HG03095 (cell line): ENCODE data around the gene BTD.
A peak's percentile ranks its signal among the peaks of the same experiment; 100 is the strongest.
"Not testable (repeated sequence)": the region's sequence is repeated elsewhere in the genome, so short reads cannot be mapped to it uniquely, and the experiment has no call there.

Experiments used
- ATAC-seq: cut with Tn5 transposase; IDR thresholded peaks from one replicate; pipeline ENCODE4 v1.9.1; 2021; ENCODE audit warnings: moderate library complexity; ENCODE audit not compliant: unreplicated experiment

Gene BTD

DNA sequence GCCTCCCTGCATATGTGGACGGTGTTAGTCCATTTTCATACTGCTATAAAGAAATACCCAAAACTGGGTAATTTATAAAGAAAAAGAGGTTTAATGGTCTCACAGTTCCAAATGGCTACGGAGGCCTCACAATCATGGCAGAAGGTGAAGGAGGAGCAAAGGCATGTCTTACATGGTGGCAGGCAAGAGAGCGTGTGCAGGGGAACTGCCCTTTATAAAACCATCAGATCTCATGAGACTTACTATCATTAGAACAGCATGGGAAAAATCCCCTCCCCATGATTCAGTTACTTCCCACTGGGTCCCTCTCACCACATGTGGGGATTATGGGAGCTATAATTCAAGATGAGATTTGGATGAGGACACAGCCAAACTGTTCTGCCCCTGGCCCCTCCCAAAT lies 1.3 kb downstream of the BTD start:
- not testable (repeated sequence) for ATAC-seq

DNA sequence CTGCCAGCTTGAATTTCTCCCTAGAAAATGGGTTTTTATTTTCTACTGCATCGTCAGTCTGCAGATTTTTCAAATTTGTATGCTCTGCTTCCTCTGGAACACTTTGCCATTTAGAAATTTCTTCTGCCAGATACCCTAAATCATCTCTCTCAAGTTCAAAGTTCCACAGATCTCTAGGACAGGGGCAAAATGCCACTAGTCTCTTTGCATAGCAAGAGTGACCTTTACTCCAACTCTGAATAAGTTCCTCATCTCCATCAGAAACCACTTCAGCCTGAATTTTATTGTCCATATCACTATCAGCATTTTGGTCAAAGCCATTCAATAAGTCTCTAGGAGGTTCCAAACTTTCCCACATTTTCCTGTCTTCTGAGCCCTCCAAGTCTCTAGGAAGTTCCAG lies 3.0 kb downstream of the BTD start:
- not testable (repeated sequence) for ATAC-seq

DNA sequence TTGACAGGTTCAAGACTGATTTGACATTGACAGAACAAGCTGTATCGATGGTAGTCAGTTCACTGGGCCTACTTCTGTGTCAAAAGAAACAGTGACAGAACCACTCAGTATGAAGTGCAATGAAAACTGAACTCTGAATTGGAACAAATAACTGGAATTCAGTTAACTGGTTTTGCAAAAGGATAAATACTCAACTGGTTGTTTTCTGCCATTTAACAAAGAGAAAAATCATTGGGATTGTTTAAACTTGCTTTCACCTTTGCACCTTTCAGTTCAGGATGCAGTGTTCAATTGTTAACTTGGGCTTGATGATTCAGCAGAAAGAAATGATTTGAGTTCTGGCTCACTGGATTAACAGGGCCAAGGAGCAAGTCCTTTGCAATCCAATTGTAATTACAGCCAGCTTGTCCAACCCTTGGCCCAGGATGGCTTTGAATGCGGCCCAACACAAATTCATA lies 4.9 kb downstream of the BTD start:
- ATAC-seq: no peak

DNA sequence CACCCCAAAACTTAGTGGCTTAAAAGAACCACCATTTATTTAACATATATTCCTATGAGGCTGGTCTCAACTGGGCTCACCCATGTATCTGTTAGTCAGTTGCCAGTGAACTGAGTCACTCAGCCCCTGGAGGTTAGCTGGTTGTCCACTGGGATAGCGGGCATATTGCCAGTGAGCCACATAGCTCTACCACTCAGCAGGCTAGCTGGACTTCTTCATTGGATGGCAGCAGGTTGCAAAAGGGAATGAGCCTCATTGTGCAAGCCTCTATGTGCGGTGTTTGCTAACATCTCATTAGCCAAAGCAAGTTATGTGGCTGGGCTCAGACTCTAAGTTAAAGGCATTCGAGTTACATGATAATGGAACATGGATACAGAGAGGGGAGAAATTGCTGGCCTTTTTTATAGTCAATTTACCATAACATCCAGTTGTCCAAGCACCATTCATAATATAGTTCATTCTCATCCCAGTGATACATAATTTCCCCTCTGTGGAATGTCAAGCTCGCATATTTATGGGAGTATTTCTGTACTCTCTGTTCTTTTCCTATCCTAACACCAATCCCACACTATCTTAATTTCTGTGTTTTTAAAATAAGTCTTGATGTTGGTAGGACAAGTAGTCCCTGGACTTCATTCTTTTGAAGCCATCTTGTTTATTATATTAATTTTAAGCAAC lies 8.7 kb downstream of the BTD start:
- no peak for ATAC-seq

DNA sequence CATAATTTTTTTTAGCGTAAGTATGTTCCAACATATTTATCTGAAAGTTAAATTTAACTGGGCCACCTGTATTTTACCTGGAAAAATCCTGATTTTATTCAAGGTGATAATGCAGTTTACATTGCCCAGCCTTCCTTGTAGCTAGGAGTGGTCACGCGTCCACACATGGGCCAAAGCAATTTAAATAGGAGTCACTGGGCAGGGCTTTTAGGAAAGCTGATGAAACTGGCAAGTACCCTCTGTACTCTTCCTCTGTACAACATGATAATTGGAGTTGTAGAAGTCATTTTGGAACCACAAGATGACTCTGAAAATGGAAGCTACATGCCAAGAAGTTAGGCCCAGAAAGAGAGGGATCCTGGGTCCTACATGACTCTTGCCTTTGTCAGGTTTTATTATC lies 9.5 kb downstream of the BTD start:
- ATAC-seq: no peak

- no peak for ATAC-seq
Observed at GRCh38 chr3:15612001-15612400, 10.5 kb downstream of the BTD start.

GRCh38 chr3:15614958-15615357 lies 13.4 kb downstream of the BTD start:
- ATAC-seq: no peak

GRCh38 chr3:15616053-15616452 lies 14.5 kb downstream of the BTD start:
- no peak for ATAC-seq

DNA sequence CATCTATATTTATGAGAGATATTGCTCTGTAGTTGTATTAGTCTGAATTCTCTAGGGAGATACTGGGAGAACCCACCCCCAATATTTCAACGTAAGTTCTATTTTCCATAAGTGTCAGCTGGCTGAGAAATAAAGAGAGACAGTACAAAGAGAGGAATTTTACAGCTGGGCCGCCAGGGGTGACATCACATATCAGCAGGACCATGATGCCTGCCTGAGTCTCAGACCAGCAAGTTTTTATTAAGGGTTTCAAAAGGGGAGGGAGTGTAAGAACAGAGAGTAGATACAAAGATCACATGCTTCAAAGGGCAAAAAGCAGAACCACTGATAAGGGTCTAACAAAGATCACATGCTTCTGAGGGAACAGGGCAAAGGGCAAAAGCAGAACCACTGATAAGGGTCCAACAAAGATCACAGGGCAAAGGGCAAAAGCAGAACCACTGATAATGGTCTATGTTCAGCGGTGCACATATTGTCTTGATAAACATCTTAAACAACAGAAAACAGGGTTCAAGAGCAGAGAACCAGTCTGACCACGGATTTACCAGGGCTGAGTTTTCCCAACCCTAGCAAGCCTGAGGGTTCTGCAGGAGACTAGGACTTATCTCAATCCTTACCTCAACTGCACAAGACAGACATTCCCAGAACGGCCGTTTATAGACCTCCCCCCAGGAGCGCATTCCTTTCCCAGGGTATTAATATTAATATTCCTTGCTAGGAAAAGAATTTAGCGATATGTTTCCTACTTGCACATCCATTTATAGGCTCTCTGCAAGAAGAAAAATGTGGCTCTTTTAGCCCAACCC lies 18.3 kb downstream of the BTD start:
- ATAC-seq: not testable (repeated sequence)

GRCh38 chr3:15623535-15624440 lies 22.2 kb downstream of the BTD start:
- no peak for ATAC-seq

- ATAC-seq: no peak
Observed at GRCh38 chr3:15628967-15629366, 27.4 kb downstream of the BTD start.

DNA sequence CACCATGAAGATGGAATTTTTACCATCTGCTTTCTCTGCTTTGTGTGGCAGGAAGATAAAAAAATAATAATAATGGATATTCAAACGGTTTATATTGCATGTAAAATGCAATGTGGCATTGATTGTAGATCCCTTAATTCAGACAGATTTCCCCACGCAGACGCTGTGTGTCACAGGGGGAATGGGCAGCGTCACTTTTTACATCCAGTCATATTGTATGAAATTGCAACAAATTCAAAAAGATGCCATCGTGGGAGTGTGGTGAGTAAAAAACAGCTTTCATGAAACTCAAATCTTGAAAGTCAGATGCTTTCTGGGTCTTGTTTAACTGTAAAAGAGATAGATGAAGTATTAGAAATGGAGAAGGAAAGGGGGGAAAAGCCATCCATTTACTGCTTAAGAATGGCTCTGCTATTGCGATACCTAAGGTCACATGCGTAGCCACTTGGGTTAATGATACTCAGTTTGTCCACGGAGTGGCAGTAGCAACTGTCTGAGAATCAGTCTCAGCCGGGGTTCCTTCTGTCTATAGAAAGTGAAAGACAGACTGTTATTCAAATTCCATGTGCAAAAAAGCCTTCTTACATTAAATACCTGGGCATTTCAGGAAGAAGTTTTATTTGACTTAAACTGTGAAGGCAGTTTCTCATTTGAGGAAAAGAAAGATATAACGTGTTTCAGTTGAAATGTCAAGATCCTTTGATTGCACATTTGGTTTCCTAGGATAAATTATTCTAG lies 28.5 kb downstream of the BTD start:
- ATAC-seq: peak; percentile 92

DNA sequence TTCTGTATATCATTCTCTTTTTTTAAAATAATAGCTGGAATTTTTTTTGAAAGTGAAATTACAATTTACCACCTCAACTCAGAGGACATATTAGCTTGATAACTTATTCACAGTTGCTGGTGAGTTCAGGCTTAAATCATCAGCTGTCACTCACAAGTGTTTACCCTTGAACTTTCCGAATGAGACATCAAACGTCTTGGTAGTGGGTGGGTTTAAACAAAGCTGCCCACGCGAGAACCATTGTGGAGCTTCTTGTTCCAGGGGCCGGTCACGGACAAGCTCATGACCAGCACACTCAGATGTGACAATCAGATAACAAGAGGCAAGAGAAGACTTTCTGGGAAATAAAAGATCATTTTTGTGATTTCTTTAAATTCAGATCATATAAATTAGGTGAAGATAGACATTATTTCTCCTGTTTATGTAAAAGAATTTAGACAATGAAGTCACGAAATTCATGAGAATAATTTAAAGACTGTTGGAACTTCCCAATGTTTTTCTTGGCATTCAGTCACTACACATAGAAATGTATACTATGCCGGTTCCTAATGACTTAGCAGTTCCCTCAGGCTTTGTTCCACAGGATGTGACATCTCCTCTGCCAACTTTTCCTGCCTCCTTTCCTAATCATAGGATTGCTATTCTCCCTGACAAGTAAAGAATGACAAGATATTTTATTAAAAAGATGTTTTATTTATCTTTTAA lies 29.3 kb downstream of the BTD start:
- no peak for ATAC-seq

DNA sequence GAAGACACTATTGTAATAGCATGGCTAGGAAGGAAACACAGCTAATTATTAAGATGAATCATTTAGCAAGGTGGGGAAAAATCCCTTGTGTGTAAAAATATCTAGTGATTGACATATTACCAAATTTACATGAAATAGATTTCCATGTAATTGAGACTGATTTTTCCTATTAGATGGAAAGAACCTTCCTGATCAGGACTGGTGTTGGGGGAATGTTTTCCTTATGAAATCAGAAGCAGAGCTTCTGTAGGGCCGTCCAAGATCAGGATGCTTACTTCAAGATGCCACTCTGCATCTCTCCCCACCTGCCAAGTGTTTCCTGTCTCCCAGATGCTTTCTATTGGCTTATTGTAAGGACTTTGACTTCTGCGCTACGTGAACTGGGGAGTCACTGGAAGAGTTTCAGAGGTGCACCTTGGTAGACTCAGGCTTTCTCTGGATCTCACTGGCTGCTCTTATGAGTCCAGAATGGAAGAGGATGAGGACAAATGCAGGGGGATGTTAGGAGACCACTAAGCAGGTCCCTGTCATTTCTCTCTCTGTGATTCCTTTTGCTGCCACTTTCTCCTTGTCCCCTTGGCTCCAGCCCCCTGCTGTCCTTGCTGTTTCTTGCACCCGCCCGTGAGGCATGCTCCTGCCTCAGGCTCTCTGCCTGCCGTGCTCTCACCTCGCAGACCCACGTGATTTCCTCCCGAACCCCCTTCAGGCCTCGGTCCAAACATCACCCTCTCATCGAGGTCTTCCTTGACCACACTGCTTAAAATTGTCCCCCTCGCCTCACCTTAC lies 30.1 kb downstream of the BTD start:
- ATAC-seq: no peak

DNA sequence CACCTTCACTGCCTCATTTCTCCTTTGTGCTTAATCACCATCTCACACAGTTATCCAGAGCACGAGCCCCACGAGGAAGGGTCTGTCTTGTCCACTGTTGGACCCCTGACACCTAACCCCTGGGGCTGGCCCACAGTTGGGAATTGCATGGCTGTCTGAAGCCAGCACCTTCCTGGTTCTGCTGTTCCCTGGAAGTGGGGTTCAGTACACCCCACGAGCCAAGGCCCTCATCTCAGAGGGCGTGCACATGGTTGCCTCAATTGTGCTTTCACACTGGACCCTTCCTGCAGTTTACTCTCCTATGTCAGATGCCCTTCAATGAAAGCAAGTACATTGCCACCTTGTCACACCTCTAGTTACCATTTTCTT lies 30.7 kb downstream of the BTD start:
- ATAC-seq: no peak

- ATAC-seq: no peak
Observed at GRCh38 chr3:15633159-15633558, 31.6 kb downstream of the BTD start.

DNA sequence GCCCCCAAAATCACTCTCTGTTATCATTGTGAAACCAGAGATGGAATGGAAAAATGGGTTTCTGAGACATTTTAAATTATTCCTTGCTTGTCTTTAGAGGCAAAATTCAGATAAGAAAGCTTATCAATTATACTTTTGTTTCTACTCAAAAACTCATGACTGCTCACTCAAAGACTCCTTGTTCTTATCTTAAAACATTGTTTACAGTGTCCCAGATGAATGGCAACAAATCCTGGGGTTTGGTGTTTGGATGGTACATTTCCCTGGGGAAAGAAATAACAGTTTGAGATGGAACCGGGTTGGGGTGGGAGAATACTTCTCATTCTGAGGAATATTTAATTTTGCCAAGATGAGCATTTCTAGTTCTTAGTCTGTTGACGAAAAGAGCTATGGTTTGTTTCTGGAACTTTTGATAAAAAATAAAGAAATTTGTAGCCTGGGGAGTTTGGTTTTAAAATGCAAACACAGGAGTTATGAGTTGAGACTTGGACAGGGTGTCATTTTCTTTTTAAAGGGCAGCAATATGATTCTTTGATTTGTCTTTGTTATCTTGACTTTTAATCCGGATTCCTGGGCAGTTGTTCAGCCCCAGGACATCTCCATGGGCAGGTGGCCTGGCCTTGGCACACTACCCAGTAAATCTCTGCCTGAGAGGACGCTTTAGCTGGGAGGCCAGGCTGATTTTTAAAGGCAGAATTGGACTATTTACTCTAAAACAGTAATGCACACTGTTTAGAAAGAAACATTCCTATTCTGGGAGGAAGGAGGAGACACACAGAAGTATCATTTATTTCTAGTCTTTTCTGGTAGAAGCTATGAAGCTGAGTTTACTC lies 32.4 kb downstream of the BTD start:
- no peak for ATAC-seq

DNA sequence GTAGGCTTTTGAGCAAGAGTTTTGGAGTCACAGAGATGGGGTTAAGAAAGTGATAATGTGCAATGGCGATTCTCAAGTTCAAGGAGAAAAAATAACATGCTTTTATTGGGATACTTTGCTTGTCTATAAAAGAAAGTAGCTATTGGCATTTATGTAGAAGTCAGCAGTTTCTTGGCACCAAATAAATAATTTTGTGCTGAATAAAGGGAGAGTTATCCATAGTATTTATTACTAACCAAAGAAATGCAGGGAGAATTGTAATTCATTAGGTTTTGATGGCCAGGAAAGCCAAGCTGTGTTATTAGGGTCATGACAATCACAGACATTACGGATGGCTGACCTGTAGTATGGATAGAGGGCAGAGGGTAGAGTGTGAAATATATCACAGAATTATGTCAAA lies 33.1 kb downstream of the BTD start:
- no peak for ATAC-seq
